NCI-H82 (cell line): ENCODE measurements around the gene PREX1.
A peak's percentile ranks its signal among the peaks of the same experiment; 100 is the strongest.
"Not testable (repeated sequence)": the region's sequence is repeated elsewhere in the genome, so short reads cannot be mapped to it uniquely, and the experiment has no call there.

Source experiments
- DNase-seq: peaks from one replicate; lab custom pipeline; 2025; lab: John Stamatoyannopoulos, UW

PREX1 gene

DNA sequence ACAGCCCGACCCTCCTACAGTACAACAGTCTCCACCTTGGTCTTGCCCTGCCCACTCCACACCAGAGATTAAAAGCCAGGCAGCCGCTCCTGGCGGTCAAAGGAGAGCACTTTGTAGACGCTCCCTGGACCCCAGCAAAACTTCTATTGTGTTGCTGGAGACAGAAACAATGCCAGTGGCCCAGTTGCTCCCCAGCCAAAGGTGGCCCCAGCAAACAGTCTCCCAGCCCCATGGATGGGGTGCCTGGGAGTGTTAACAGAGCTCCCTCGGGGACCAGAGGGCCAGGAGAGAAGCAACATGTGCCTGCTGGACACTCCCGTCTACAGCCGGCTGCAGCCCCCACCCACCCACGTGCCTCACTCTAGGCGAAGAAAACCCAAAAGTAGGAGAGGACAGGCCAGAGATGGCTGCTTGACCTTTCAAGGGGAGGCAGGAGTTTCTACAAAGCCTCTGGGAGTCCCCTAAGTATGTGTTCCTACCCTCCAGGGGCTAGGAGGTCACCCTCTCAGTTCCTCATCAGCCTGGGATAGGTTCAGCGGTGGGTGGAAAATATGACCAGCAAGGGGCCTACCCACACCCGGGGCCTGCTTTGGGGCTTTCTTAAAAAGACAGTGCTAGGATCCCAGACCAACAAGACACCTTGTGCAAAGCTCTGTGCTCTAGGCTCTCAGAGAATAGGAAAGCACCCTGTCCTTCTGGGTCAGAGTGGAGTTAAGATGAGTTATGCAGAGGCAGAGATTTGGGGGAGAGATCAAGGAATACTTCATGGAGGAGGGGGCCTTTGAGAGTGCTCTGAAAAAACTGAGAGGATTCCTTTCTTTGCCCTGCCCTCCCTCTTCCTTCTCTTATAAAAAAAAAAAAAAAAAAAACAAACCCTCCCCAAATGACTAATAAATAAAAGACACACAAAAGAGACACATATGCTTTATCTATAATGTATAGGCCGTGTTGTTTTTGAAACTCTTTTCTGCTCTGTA is 19.0 kb upstream of the PREX1 start:
- peak; percentile 71 for DNase-seq

DNA sequence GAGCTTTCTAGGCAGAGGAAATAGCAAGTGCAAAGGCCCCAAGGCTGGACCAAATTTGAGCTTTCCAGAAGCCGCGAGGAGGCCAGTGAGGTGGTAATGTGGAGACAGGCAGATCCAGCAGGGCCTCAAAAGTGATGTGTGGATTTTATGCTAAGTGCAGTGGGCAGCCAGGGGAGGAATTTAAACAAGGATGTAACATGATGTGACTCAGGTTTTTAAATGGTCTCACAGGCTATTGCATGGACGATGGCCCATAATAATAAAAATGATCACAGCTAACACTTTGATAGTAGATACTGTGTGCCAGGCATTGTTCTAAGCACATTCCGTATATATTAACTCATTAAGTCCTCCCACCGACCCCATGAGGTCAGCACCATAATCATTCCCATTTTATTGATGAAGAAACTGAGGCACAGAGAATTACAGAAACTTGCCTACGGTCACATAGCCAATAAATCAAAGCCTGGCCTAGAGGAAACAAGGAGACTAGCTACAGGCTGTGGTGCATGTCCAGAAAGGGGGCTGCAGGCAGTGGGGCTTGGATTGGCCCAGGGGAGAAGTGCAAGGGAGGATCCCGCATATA is 18.0 kb upstream of the PREX1 start:
- no peak for DNase-seq

- DNase-seq: no peak
Observed at GRCh38 chr20:48844996-48845395, 17.2 kb upstream of the PREX1 start.

DNA sequence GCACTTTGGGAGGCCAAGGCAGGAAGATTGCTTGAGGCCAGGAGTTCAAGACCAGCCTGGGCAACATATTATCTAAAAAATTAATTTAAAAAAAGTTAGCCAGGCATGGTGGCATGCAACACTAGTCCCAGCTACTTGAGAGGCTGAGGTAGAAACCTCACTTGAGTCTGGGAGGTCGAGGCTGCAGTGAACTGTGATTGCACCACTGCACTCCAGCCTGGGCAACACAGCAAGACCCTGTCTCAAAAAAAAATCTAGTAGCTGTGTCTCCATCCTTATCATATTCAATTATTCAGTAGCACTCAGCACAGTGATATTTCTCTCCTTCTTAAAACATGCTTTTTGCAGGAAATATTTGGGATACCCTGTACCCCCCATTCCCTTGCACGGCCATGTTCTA is 16.1 kb upstream of the PREX1 start:
- not testable (repeated sequence) for DNase-seq

DNA sequence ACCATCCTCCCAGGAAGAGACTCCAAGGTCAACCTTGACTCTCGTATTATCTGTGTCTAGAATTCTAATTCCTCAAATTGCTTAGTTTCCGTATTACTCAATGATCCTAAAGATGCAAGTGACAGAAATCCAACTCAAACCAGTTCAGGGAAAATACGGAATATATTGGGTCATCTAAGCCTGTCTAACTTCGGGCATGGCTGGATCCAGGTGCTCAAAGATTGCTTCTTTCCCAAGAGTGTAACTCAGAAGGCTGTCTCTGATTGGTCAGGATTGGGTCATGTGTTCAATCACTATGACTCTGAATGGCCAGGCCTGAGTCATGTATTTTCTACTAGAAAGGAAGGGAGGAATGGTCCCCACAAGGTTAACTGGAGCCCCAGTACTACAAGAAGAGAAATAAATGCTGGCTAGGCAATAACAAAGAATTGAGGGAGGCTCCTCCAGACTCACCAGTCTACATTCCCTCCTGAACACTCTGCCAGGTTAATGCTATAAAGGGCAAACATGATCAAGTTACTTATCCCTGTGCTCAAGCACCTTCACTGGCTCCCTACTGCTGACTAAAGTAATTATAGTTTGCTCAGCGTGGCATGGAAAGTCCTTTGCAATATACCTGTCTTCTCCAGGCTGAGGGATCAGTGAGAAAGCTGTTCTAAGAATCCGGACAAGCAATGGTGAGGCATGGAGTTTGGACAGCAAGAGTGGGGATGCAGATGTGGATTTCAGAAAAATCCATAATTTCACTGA is 15.4 kb upstream of the PREX1 start:
- DNase-seq: peak; percentile 44

DNA sequence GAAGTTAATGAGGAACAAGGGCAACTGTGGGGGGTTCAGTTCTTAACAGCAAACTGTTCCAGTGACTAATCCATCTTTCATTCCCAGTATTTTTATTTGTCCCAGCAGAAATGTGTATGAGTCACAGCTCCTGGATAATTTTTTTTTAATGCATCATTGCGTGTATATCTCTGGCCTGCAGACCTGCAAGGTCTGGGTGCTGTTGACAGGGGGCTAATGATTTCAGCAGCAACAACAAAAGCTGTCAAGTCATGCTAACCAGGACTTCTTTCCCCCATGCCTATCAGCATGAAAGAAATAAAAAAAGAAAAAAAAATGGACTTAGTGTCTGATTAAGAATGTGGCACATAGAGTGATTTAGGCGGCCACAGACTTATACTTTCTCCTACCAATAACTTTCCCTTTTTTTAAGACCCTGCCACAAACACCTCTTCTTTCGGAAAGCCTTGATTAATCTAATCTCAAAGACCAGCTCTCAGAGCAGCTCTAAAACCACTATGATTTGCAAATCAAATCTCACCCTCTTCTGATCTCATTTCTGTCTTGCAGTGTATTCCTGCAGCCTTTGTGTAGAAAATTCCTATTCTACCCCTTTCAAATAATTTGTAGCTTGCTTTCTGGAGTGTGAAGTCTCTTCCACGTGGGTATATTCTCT is 14.2 kb upstream of the PREX1 start:
- no peak for DNase-seq

DNA sequence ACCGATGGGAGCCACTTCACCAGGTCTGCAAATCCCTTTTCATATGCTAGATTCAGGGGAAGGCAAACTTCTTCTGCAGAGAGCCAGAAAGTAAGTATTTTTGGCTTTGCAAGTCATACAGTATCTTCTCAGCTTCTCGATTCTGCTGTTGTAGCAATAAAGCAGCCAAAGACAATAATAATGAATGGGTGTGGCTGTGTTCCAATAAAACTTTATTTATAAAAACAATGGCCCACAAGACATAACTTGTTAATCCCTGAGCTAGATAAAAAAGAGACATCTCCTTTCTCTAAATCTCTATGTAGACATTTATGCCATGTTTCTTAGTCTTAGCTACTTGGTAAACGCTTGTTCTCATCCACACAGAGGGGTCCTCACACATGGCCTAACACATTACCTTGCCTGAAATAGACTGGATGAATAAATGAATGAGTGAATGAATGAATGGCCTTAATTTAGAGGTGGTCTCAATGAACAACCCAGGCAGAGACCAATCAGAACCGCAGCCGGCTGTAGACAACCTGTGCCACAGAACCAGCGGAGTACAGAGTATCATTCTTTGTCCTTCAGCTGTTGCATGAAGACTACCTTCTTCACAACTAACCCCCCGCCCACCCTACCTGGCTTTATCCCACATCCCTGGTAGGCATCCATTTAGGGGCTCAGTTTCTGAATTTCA is 13.5 kb upstream of the PREX1 start:
- DNase-seq: no peak

GRCh38 chr20:48839154-48839917 is 11.5 kb upstream of the PREX1 start:
- DNase-seq: no peak

GRCh38 chr20:48837014-48837413 is 9.2 kb upstream of the PREX1 start:
- no peak for DNase-seq

GRCh38 chr20:48835390-48835789 is 7.6 kb upstream of the PREX1 start:
- DNase-seq: no peak

DNA sequence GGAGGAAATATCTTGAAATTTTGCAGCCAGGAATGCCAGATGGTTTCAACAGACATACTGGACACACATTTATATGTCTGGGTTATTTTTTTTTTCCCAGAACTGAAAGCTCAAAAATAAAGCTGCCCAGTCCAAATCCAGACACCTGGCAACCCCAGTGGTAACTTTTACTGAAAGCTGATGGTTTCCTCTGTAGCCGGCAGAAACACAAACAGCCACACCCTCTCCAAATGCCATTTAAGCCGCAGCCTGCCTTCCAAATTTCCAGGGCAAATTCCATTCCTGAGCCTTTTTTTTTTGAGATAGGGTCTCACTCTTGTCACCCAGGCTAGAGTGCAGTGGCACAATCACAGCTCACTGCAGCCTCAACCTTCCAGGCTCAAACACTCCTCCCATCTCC is 6.5 kb upstream of the PREX1 start:
- DNase-seq: no peak

- DNase-seq: no peak
Observed at GRCh38 chr20:48832405-48832730, 4.6 kb upstream of the PREX1 start.

- peak; percentile 54 for DNase-seq
Observed at GRCh38 chr20:48831718-48832404, 4.1 kb upstream of the PREX1 start.

- no peak for DNase-seq
Observed at GRCh38 chr20:48830826-48831318, 3.1 kb upstream of the PREX1 start.

- no peak for DNase-seq
Observed at GRCh38 chr20:48829940-48830339, 2.1 kb upstream of the PREX1 start.

DNA sequence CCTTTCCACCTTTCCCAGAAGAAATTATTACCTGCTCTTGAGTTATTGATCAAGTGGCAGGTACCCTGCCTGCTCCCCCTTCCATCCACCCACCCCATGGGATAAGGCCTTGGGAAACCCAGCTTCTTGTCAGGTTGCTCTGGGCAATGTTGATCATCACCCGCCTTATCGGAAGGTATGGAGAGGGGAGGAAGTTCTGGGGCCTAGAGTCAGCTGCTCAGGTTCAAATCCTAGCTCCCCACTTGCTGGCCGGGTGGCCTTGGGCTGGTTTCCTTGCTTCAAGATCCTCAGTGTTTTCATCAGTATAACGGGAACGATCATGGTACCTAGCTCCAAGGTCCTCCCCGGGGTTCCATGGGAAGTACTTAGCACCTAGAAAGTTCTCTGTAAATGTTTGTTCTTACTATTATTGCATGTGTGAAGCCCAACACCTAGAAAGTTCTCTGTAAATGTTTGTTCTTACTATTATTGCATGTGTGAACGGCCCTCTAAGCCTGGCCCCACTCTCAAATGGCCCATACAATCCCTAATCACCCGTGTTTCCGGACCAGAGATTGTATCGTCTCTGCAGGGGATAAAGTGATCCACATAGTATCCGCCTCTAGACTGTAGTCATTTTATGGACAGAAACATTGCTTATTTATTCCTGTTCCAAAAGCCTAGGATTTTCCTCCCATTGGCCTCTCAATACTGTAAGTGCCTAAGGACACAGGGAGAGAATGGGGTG is 1.1 kb upstream of the PREX1 start:
- peak; percentile 46 for DNase-seq

- DNase-seq: peak; percentile 60
Observed at GRCh38 chr20:48826883-48827771, 672 bp downstream of the PREX1 start.

- peak; percentile 74 for DNase-seq
Observed at GRCh38 chr20:48826480-48826879, 1.3 kb downstream of the PREX1 start.
